ENCODE measurements around the gene TENM3.

The TENM3 gene

GRCh38 chr4:182291597-182292270 lies 48.5 kb downstream of the TENM3 start:
- Histone ChIP-seq H3K14ac (ENCODE audit: low read length) (no peak overlapping the region), H3K27me3 (ENCODE audit: control insufficient read depth in 3 of 3, insufficient read depth in 3 of 3, low read depth in 1 of 3, low read length in 3 of 3) (no peaks in the 10 kb centered on the region), H3K36me3 (replicated peaks in 1 of 2; ENCODE audit: control insufficient read depth in 2 of 2, insufficient read depth in 2 of 2, low read length in 2 of 2) (peaks cover 0 to 6% of the 10 kb centered on the region in 2 donors), H3K18ac (ENCODE audit: low read length) (no peak overlapping the region), H2AFZ (ENCODE audit: low read length) (no peak overlapping the region), H3K9ac (ENCODE audit: low read depth, low read length, poor library complexity) (no peak overlapping the region), H3K4me1 (ENCODE audit: control insufficient read depth in 2 of 2, insufficient read depth in 1 of 2, low read depth in 1 of 2, low read length in 2 of 2) (peaks cover 0 to 13% of the 10 kb centered on the region in 2 donors), H3K23ac (ENCODE audit: low read depth, low read length, poor library complexity) (no peak overlapping the region), H4K91ac (ENCODE audit: low read depth, low read length, poor library complexity) (no peak overlapping the region), H2BK120ac (ENCODE audit: low read depth, low read length) (no peak overlapping the region), H3K4me2 (ENCODE audit: insufficient read depth, low read length, poor library complexity, severe bottlenecking) (no peak overlapping the region), H2BK12ac (ENCODE audit: low read length) (no peak overlapping the region), H3K4me3 (ENCODE audit: low read length in 2 of 2) (no peak overlapping the region), H3K4ac (ENCODE audit: low read length) (no peak overlapping the region), H2BK15ac (ENCODE audit: low read length) (no peak overlapping the region), H3K27ac (replicated peaks; ENCODE audit: low read length) (no peak overlapping the region), H2AK5ac (ENCODE audit: low read depth, low read length) (no peak overlapping the region), H3K79me1 (ENCODE audit: low read depth, low read length) (no peaks in the 10 kb centered on the region), H4K8ac (ENCODE audit: low read depth, low read length) (no peak overlapping the region), H3K9me3 (replicated peaks in 1 of 2; ENCODE audit: control insufficient read depth in 2 of 2, insufficient read depth in 1 of 2, low read depth in 1 of 2, low read length in 2 of 2) (peaks cover 0 to 2% of the 10 kb centered on the region in 2 donors), H2BK5ac (ENCODE audit: low read length) (no peak overlapping the region)
- WGBS, 2 donors (ENCODE audit: extremely low coverage in 2 of 2, insufficient read length in 2 of 2, insufficient replicate concordance in 1 of 2): no CpG with 5 or more reads among the region's 11 CpGs
- no peak for DNase-seq (ENCODE audit: low spot score)

- Histone ChIP-seq H4K8ac (ENCODE audit: low read depth, low read length) (no peak overlapping the region), H3K14ac (ENCODE audit: low read length) (no peak overlapping the region), H3K4me1 (ENCODE audit: control insufficient read depth in 2 of 2, insufficient read depth in 1 of 2, low read depth in 1 of 2, low read length in 2 of 2) (peaks cover 0 to 13% of the 10 kb centered on the region in 2 donors), H3K36me3 (replicated peaks in 1 of 2; ENCODE audit: control insufficient read depth in 2 of 2, insufficient read depth in 2 of 2, low read length in 2 of 2) (peaks cover 0 to 6% of the 10 kb centered on the region in 2 donors), H3K4me3 (ENCODE audit: low read length in 2 of 2) (no peak overlapping the region), H2AFZ (ENCODE audit: low read length) (no peak overlapping the region), H3K4me2 (ENCODE audit: insufficient read depth, low read length, poor library complexity, severe bottlenecking) (no peak overlapping the region), H3K27me3 (ENCODE audit: control insufficient read depth in 3 of 3, insufficient read depth in 3 of 3, low read depth in 1 of 3, low read length in 3 of 3) (no peaks in the 10 kb centered on the region), H3K23ac (ENCODE audit: low read depth, low read length, poor library complexity) (no peak overlapping the region), H3K9me3 (replicated peaks in 1 of 2; ENCODE audit: control insufficient read depth in 2 of 2, insufficient read depth in 1 of 2, low read depth in 1 of 2, low read length in 2 of 2) (peaks cover 0 to 2% of the 10 kb centered on the region in 2 donors), H3K79me1 (ENCODE audit: low read depth, low read length) (no peaks in the 10 kb centered on the region), H2BK12ac (ENCODE audit: low read length) (no peak overlapping the region), H4K91ac (ENCODE audit: low read depth, low read length, poor library complexity) (no peak overlapping the region), H3K27ac (replicated peaks; ENCODE audit: low read length) (no peak overlapping the region), H2BK15ac (ENCODE audit: low read length) (no peak overlapping the region), H2BK120ac (ENCODE audit: low read depth, low read length) (no peak overlapping the region), H3K4ac (ENCODE audit: low read length) (no peak overlapping the region), H2BK5ac (ENCODE audit: low read length) (no peak overlapping the region), H3K18ac (ENCODE audit: low read length) (peak overlapping the region; percentile 4), H2AK5ac (ENCODE audit: low read depth, low read length) (no peak overlapping the region), H3K9ac (ENCODE audit: low read depth, low read length, poor library complexity) (no peak overlapping the region)
- DNase-seq (ENCODE audit: low spot score): no peak
- no CpG with 5 or more reads among the region's 4 CpGs for WGBS, 2 donors (ENCODE audit: extremely low coverage in 2 of 2, insufficient read length in 2 of 2, insufficient replicate concordance in 1 of 2)
These were observed 49.4 kb downstream of the TENM3 start for GRCh38 chr4:182292612-182293011.

DNA sequence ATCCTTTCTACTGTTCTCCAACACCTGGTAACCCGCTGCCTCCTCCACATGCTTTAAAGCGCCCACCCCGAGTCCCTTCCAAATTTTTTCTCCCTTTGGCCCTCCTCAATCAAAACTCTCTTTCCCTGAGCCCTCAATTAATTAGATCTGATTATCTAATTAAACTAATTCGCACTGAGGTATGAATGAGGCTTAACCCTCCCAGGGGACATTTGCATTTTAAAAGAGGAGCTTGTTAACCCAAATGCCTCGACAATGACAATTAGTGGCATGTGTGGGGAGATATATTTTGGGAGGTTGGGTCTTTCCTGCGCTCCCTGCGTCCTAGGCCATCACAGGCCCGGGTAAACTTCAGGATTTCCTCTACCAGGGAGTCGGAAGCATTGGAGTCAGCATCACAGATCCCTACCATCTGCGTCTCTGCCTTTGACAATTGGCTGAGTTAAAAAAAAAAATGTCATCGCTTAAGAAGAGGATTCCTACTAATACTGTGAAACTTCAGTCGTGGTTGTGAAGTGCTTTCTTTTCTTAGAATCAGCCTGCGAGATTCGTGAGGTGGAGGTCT lies 50.6 kb downstream of the TENM3 start:
- WGBS, 2 donors (ENCODE audit: extremely low coverage in 2 of 2, insufficient read length in 2 of 2, insufficient replicate concordance in 1 of 2): no CpG with 5 or more reads among the region's 14 CpGs
- Histone ChIP-seq H2BK120ac (ENCODE audit: low read depth, low read length) (no peak overlapping the region), H3K4me3 (ENCODE audit: low read length in 2 of 2) (no peak overlapping the region), H2BK5ac (ENCODE audit: low read length) (no peak overlapping the region), H2AK5ac (ENCODE audit: low read depth, low read length) (no peak overlapping the region), H3K23ac (ENCODE audit: low read depth, low read length, poor library complexity) (no peak overlapping the region), H3K4ac (ENCODE audit: low read length) (no peak overlapping the region), H3K18ac (ENCODE audit: low read length) (no peak overlapping the region), H2BK15ac (ENCODE audit: low read length) (no peak overlapping the region), H3K36me3 (replicated peaks in 1 of 2; ENCODE audit: control insufficient read depth in 2 of 2, insufficient read depth in 2 of 2, low read length in 2 of 2) (peaks cover 0 to 6% of the 10 kb centered on the region in 2 donors), H3K79me1 (ENCODE audit: low read depth, low read length) (no peaks in the 10 kb centered on the region), H3K27me3 (ENCODE audit: control insufficient read depth in 3 of 3, insufficient read depth in 3 of 3, low read depth in 1 of 3, low read length in 3 of 3) (no peaks in the 10 kb centered on the region), H2AFZ (ENCODE audit: low read length) (no peak overlapping the region), H4K91ac (ENCODE audit: low read depth, low read length, poor library complexity) (no peak overlapping the region), H3K4me2 (ENCODE audit: insufficient read depth, low read length, poor library complexity, severe bottlenecking) (no peak overlapping the region), H2BK12ac (ENCODE audit: low read length) (no peak overlapping the region), H4K8ac (ENCODE audit: low read depth, low read length) (no peak overlapping the region), H3K27ac (replicated peaks; ENCODE audit: low read length) (no peak overlapping the region), H3K9ac (ENCODE audit: low read depth, low read length, poor library complexity) (no peak overlapping the region), H3K14ac (ENCODE audit: low read length) (no peak overlapping the region), H3K4me1 (ENCODE audit: control insufficient read depth in 2 of 2, insufficient read depth in 1 of 2, low read depth in 1 of 2, low read length in 2 of 2) (peaks cover 0 to 13% of the 10 kb centered on the region in 2 donors), H3K9me3 (replicated peaks in 1 of 2; ENCODE audit: control insufficient read depth in 2 of 2, insufficient read depth in 1 of 2, low read depth in 1 of 2, low read length in 2 of 2) (peaks cover 0 to 2% of the 10 kb centered on the region in 2 donors)
- DNase-seq (ENCODE audit: low spot score): no peak

DNA sequence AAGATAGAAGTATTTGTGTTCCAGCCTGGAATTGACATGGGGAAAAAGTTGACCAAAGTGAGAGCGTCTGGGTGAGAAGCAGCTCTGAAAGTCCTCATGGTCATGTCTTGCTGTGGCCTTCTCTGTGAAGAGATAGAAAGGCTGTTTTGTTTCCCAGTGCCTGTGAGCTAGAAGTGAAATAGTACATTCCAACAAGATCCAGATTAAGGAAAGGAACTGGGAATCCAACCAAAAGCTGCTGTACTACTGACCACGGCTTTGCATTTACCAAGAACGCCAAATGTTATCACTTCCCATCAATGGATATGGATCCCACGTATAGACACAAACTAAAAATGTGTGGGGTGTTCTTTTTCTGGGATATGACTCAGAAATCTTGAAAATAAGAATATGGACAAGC lies 51.2 kb downstream of the TENM3 start:
- H4K91ac ChIP-seq (ENCODE audit: low read depth, low read length, poor library complexity): no peak overlapping the region
- H2AFZ ChIP-seq (ENCODE audit: low read length): no peak overlapping the region
- no peaks in the 10 kb centered on the region for H3K27me3 ChIP-seq (ENCODE audit: control insufficient read depth in 3 of 3, insufficient read depth in 3 of 3, low read depth in 1 of 3, low read length in 3 of 3)
- H2AK5ac ChIP-seq (ENCODE audit: low read depth, low read length): no peak overlapping the region
- H3K9me3 ChIP-seq (replicated peaks in 1 of 2; ENCODE audit: control insufficient read depth in 2 of 2, insufficient read depth in 1 of 2, low read depth in 1 of 2, low read length in 2 of 2): peaks cover 0 to 2% of the 10 kb centered on the region in 2 donors
- peaks cover 0 to 13% of the 10 kb centered on the region in 2 donors for H3K4me1 ChIP-seq (ENCODE audit: control insufficient read depth in 2 of 2, insufficient read depth in 1 of 2, low read depth in 1 of 2, low read length in 2 of 2)
- no peak overlapping the region for H3K4me3 ChIP-seq (ENCODE audit: low read length in 2 of 2)
- no peaks in the 10 kb centered on the region for H3K79me1 ChIP-seq (ENCODE audit: low read depth, low read length)
- H3K4me2 ChIP-seq (ENCODE audit: insufficient read depth, low read length, poor library complexity, severe bottlenecking): no peak overlapping the region
- no peak overlapping the region for H3K27ac ChIP-seq (replicated peaks; ENCODE audit: low read length)
- H3K18ac ChIP-seq (ENCODE audit: low read length): no peak overlapping the region
- no CpG with 5 or more reads among the region's 4 CpGs for WGBS, 2 donors (ENCODE audit: extremely low coverage in 2 of 2, insufficient read length in 2 of 2, insufficient replicate concordance in 1 of 2)
- H3K9ac ChIP-seq (ENCODE audit: low read depth, low read length, poor library complexity): no peak overlapping the region
- H3K36me3 ChIP-seq (replicated peaks in 1 of 2; ENCODE audit: control insufficient read depth in 2 of 2, insufficient read depth in 2 of 2, low read length in 2 of 2): peaks cover 0 to 6% of the 10 kb centered on the region in 2 donors
- H3K4ac ChIP-seq (ENCODE audit: low read length): no peak overlapping the region
- H3K23ac ChIP-seq (ENCODE audit: low read depth, low read length, poor library complexity): no peak overlapping the region
- no peak overlapping the region for H2BK12ac ChIP-seq (ENCODE audit: low read length)
- no peak overlapping the region for H2BK120ac ChIP-seq (ENCODE audit: low read depth, low read length)
- no peak overlapping the region for H3K14ac ChIP-seq (ENCODE audit: low read length)
- H2BK15ac ChIP-seq (ENCODE audit: low read length): no peak overlapping the region
- no peak overlapping the region for H2BK5ac ChIP-seq (ENCODE audit: low read length)
- no peak for DNase-seq (ENCODE audit: low spot score)
- H4K8ac ChIP-seq (ENCODE audit: low read depth, low read length): no peak overlapping the region

Measured in neuronal stem cell (in vitro differentiated cells).